ENCODE data around the gene ANXA5.
"Not testable (repeated sequence)": the region's sequence is repeated elsewhere in the genome, so short reads cannot be mapped to it uniquely, and the experiment has no call there.

Gene ANXA5

DNA sequence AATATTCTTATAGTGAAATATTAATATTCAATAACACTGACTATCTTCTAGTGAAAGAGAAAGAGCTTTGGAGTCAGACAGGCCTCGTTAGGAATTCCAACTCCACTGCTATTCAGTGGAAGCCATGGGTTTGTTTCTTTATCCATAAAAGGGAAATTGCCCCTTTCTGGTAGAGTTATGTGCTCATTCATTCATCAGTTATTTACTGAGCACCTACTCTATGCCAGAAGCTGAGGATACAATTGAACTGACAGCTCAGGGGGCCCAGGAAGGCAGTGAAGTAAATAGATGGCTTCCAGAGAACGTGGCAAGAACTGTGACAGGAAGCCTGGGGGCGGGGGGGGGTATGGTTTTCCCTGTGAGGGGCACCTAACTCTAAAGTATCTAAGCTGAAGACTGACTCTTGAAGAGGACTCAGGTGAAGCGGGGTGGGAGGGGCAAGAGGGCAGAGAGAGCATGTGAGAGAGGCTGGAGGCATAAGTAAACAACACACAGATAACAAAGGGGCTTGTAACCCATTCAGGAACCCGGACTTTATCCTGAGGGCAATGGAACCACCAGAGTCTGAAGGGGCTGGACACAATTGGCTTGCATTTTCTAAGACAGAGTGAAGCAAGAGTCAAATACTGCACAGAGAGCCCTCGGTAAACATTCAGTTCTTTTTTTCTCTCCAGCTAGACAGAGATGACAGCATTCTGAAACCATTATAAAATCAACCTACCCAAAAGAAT, 20.3 kb downstream of the ANXA5 start:
- DNase-seq: no peak

DNA sequence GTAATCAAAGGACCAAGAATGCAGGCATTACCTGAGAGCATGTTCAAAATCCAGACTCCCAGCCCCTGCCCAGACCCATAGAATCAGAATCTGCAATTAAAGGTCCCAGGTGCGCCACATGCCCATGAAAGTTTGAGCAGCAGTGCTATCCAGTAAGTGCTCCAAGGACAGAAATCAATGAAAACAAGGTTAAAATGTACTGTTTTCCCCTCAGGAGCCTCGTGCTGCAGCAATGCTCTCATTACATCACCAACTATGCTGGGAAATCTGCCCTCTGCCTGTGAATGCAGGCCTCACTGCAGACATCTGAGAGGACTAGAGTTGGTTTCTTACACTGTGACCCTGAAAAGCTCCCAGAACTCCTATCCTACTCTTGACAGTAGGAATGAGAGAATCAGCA, 21.1 kb downstream of the ANXA5 start:
- DNase-seq: no peak

DNA sequence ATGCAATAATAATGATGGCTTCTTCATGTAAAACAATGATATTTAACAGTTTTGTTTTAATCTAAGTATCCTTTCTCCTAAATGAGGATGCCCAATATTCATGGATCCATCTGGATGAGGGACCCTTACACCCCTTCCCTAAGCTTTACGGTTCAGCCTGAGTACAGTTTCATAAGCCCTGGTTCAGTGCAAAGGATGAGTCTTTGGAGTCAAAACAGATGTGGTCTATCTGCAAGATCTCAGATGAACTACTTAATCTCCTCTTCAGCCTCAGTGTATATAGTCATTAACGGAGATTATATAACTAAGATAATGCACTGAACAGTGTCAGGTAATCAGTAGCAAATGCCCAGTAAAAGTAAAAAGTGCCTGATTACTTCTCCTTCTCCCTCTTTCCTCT, 22.1 kb downstream of the ANXA5 start:
- DNase-seq: no peak

DNA sequence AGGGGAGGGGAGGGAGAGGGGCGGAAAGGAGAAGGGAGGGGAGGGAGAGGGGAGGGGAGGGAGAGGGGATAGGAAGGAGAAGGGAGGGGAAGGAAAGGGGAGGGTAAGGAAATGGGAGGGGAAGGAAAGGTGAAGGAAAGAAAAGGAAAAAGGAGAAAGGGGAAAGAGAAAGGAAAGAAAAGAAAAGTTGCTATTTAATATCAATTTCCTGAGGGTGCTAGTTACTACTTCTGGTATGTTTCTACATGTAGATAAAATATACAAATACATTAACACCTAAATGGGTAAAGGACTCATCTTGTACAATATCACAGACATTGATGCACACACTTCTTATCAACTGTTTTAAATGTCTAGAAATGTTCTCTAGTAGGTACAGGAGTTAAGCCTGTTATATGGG, 22.6 kb downstream of the ANXA5 start:
- DNase-seq: no peak

GRCh38 chr4:121669163-121669550, 27.6 kb downstream of the ANXA5 start:
- DNase-seq: no peak

- no peak for DNase-seq
These were observed 28.2 kb downstream of the ANXA5 start for GRCh38 chr4:121668368-121669162.

GRCh38 chr4:121666091-121666679, 30.6 kb downstream of the ANXA5 start:
- no peak for DNase-seq

GRCh38 chr4:121665371-121665770, 31.4 kb downstream of the ANXA5 start:
- no peak for DNase-seq

- no peak for DNase-seq
These were observed 34.6 kb downstream of the ANXA5 start for GRCh38 chr4:121662225-121662624.

DNA sequence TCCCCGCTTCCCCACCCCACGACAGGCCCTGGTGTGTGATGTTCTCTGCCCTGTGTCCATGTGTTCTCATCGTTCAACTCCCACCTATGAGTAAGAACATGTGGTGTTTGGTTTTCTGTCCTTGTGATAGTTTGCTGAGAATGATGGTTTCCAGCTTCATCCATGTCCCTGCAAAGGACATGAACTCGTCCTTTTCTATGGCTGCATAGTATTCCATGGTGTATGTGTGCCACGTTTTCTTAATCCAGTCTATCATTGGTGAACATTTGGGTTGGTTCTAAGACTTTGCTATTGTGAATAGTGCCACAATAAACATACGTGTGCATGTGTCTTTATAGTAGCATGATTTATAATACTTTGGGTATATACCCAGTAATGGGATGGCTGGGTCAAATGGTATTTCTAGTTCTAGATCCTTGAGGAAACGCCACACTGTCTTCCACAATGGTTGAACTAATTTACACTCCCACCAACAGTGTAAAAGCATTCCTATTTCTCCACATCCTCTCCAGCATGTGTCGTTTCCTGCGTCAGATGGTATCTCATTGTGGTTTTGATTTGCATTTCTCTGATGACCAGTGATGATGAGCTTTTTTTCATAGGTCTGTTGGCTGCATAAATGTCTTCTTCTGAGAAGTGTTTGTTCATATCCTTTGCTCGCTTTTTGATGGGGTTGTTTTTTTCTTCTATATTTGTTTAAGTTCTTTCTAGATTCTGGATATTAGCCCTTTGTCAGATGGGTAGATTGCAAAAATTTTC, 36.4 kb downstream of the ANXA5 start:
- DNase-seq: not testable (repeated sequence)

DNA sequence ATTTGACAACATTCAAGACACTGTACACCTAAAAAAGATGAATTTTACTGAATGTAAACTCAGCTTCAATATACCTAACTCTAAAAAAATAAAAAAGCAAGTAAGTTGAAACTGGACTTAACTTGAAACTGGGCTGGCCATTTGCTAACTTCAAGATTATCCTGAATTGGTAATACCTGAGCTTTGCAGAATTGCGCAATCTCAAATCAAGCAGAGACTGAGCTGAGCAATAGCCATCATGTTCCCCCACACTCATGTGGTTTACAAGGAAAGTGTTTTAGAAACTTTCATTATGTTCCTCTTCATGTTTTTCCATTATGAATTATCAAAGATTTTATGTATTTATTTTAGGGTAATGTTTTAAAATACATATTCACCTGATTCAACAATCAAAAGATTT, 38.7 kb downstream of the ANXA5 start:
- no peak for DNase-seq

- no peak for DNase-seq
These were observed 40.5 kb downstream of the ANXA5 start for GRCh38 chr4:121656269-121656641.

GRCh38 chr4:121655320-121656268, 41.2 kb downstream of the ANXA5 start:
- DNase-seq: no peak

- DNase-seq: no peak
These were observed 42.0 kb downstream of the ANXA5 start for GRCh38 chr4:121654738-121655137.

DNA sequence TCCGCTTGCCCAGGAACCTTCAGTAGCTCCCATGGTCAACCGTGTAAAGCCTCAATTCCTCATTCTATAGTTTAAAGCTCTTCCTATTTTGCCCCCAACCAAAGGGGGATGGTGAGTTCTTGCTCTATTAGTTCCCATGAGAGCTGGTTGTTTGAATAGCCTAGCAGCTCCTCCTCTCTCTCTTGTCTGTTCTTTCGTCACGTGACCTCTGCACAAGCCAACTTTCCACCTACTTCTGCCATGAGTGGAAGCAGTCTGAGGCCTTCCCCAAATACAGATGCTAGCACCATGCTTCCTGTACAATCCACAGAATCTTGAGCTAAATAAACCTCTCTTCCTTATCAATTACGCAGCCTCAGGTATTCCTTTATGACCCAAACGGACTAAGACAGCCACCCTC, 42.8 kb downstream of the ANXA5 start:
- DNase-seq: no peak

DNA sequence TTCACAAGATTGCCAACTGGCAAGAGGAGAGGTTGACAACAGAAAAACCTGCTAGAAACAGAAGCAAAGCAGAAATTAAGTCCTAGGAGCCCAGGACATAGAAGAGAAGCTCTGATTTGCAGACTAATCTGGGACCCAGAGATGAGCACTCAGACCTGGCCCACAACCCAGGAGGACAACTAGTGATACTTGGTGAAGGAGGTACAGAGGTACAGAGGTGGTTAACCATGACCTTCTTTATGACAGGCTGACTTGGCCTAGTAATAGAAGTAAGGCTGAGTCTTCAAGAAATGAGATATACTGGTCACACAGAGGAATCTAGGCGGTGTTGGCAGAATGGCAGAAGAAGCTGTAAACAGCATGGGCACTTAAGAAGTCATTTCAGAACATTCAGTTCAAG, 43.6 kb downstream of the ANXA5 start:
- no peak for DNase-seq

DNA sequence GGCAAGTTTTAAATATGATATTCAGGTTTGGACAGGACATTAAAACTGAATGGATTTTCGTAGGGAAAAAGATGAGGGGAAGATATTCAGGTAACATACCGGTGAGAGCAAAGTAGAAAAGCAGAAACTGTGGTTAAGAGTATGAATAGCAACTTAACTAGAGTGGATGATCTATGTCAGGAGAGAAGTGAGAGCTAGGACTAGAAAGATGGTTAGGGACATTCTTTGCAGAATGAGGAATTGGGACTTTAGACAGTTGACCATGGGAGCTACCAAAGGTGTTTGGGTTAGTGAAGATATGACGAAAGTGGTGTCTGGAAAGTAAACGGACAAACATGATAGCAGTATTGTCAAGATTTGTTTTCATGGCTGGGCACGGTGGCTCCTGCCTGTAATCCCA, 45.2 kb downstream of the ANXA5 start:
- no peak for DNase-seq

DNA sequence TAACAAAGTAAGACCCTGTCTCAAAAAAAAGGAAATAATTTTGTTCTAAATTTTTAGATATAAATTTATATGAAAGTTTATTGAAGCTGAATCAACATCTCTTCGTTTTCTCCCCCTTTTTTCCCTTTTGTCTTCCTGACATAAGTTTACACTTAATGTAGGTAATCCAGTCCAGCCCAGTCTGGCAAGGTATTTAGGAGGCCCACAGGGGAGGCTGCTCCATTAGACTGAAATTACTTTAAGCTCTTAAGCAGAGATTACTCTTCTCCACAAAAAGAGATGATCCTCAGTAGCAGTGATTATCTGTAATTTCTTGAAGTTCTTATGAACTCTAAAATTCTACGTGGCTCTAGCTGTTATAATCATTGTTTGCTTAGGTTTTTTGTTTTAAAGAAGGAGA, 46.0 kb downstream of the ANXA5 start:
- DNase-seq: no peak

DNA sequence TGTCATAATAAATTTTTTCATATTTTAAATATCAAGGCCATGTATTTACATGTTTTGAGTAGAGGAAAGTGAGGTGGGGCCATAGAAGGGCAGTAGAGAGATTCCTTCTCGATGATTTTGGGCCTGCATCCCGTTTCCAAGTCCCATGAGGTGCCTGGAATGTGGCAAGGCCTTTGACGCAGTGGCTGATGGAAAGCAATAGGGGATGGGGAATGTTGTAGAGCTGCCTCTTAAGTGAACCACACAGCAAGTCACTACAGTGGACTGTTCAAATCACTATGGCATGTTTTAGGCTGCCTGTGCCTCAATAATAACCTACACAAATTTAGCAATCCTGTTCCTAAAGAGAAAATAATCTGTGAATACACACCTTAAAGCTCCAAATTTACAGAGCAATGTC, 48.3 kb downstream of the ANXA5 start:
- no peak for DNase-seq

- DNase-seq: no peak
These were observed 53.7 kb downstream of the ANXA5 start for GRCh38 chr4:121642876-121643585.

- no peak for DNase-seq
These were observed 54.5 kb downstream of the ANXA5 start for GRCh38 chr4:121642292-121642691.

- no peak for DNase-seq
These were observed 63.1 kb downstream of the ANXA5 start for GRCh38 chr4:121633653-121634052.

Measured in NCI-H2029 treated with DMSO at 0.1 percent for 48 hours (cell line).